Measurements from ENCODE around the gene TLK1. TPM values are rescaled to one million over a fixed set of nuclear protein-coding genes. Genes with fewer than 3 reads are reported as not detected.
A peak's percentile ranks its signal among the peaks of the same experiment; 100 is the strongest.

The TLK1 gene
- total and polyA plus RNA-seq, 2 of the 4 experiments (the other 2 are of a cell fraction) = 7.3 to 12.5 TPM

GRCh38 chr2:171034315-171034714, 126.4 kb downstream of the TLK1 start:
- POLR2A ChIA-PET (ENCODE audit: unreplicated experiment) = no interaction called here
- Histone ChIP-seq H3K79me1 (ENCODE audit: low read depth in 1 of 2, low read length in 2 of 2) (peaks cover 5 to 10% of the 10 kb centered on the region in 2 experiments; a peak in 3 of 4 replicates), H3K9ac (ENCODE audit: low read depth, low read length) (no peak overlapping the region), H3K9me3 (ENCODE audit: control insufficient read depth, insufficient read depth, low read length) (no peaks in the 10 kb centered on the region), H4K5ac (ENCODE audit: low read depth, low read length) (no peak overlapping the region), H4K91ac (ENCODE audit: insufficient read depth, low read depth, low read length) (no peak overlapping the region), H3K27ac (ENCODE audit: insufficient read depth, low read length) (no peak overlapping the region), H3K4me1 (ENCODE audit: control insufficient read depth, insufficient read depth, low read length) (peaks cover 2% of the 10 kb centered on the region; the same call in 1 of the 2 replicates), H3K36me3 (ENCODE audit: control insufficient read depth, insufficient read depth, low read length) (peaks cover 14% of the 10 kb centered on the region), H4K8ac (ENCODE audit: low read depth in 2 of 2, low read length in 2 of 2) (no peak overlapping the region), H2BK5ac (ENCODE audit: low read depth, low read length, poor library complexity, severe bottlenecking) (no peak overlapping the region), H2AFZ (replicated peaks; ENCODE audit: low read length, poor library complexity) (no peak overlapping the region), H3K18ac (ENCODE audit: low read depth, low read length) (no peak overlapping the region), H2AK5ac (ENCODE audit: low read depth, low read length) (no peak overlapping the region), H3K4ac (ENCODE audit: low read depth, low read length) (no peak overlapping the region), H3K27me3 (ENCODE audit: control insufficient read depth, insufficient read depth, low read length) (no peaks in the 10 kb centered on the region), H3K56ac (ENCODE audit: extremely low read depth, insufficient read depth, low read length) (no peak overlapping the region), H2AK9ac (replicated peaks; ENCODE audit: low read depth, low read length, poor library complexity) (no peak overlapping the region), H2BK120ac (ENCODE audit: low read depth, low read length) (no peak overlapping the region), H3K14ac (replicated peaks; ENCODE audit: low read depth, low read length) (no peak overlapping the region), H2BK15ac (ENCODE audit: low read depth, low read length) (no peak overlapping the region), H4K20me1 (ENCODE audit: insufficient read depth, low read length) (no peaks in the 10 kb centered on the region), H3K4me3 (ENCODE audit: insufficient read depth, low read depth, low read length) (no peak overlapping the region), H3K9me1 (ENCODE audit: insufficient read depth, low read length) (no peaks in the 10 kb centered on the region; the same call in 1 of the 2 replicates), H3K23ac (ENCODE audit: low read depth, low read length) (no peak overlapping the region), H2BK20ac (ENCODE audit: low read depth, low read length) (no peak overlapping the region), H3K4me2 (ENCODE audit: low read depth, low read length) (no peak overlapping the region)
- peak; percentile 29; the same call in 1 of the 2 replicates for TF ChIP-seq FOS (IDR thresholded peaks at IDR 0.05; ENCODE audit: low read depth, low read length)
- no peak for TF ChIP-seq RAD21 (IDR thresholded peaks at IDR 0.05; ENCODE audit: low read length)
- no peak for TF ChIP-seq MAFK (IDR thresholded peaks at IDR 0.05; ENCODE audit: low read depth, low read length)
- no peak for TF ChIP-seq CHD1 (IDR thresholded peaks at IDR 0.05; ENCODE audit: low read depth, low read length)
- ATAC-seq (ENCODE audit: low read depth) = peak; percentile 65
- intact Hi-C loops (cut with micrococcal nuclease) (no loop called here), dilution Hi-C loops (cut with HindIII; ENCODE audit: low sequenced_read_pairs, unreplicated experiment) (no loop called here), in situ Hi-C loops (cut with MboI; ENCODE audit: low sequenced_read_pairs) (no loop called here)
- DNase-seq = peak; percentile 45
- no TSS peak for BruUV-seq (replicated peaks)
- CTCF ChIA-PET = no interaction called here
- 0% methylated on average over 1 of the region's 2 CpGs; no CpG with 5 or more reads in 1 of the 2 experiments for WGBS, 2 experiments (ENCODE audit: extremely low coverage in 2 of 2, insufficient read length in 1 of 2)
